Stomach (tissue), 4 donors: ENCODE results near the gene ZNF652.

Source experiments
- EP300 ChIP-seq: sonication (generic); formaldehyde crosslinking; IDR thresholded peaks from one replicate; pipeline ENCODE4 v1.6.1; 2017; ENCODE audit warnings: antibody characterized with exemption
- POLR2A ChIP-seq, 4 donors: fragments of 450-650 bp; IDR thresholded peaks; one replicate each; pipeline ENCODE4 v1.6.1; 2016; ENCODE audit warnings: antibody characterized with exemption in 4 of 4, control low read depth in 2 of 4, mild to moderate bottlenecking in 1 of 4, moderate library complexity in 1 of 4
- POLR2AphosphoS5 ChIP-seq, 3 donors: sonication (generic); formaldehyde crosslinking; IDR thresholded peaks; one replicate each; pipeline ENCODE4 v1.6.1; 2016; ENCODE audit warnings: antibody characterized with exemption in 3 of 3
- TF ChIP-seq, protein P1 (sequence below), 7 experiments: fragments of 450-650 bp in 4 of 7; fragments of 200-600 bp in 3 of 7; sonication (generic) in 3 of 7; IDR thresholded peaks; one replicate each; pipeline ENCODE4 v1.5.1; 2016 to 2019; ENCODE audit warnings: antibody characterized with exemption in 7 of 7, control low read depth in 2 of 7, mild to moderate bottlenecking in 1 of 7

GRCh38 chr17:49278076-49278475 lies 84.0 kb downstream of the ZNF652 start:
- TF ChIP-seq POLR2A (IDR thresholded peaks at IDR 0.05) (no peak), EP300 (no peak), POLR2AphosphoS5 (IDR thresholded peaks at IDR 0.05) (no peak)
- TF ChIP-seq, protein P1, sequence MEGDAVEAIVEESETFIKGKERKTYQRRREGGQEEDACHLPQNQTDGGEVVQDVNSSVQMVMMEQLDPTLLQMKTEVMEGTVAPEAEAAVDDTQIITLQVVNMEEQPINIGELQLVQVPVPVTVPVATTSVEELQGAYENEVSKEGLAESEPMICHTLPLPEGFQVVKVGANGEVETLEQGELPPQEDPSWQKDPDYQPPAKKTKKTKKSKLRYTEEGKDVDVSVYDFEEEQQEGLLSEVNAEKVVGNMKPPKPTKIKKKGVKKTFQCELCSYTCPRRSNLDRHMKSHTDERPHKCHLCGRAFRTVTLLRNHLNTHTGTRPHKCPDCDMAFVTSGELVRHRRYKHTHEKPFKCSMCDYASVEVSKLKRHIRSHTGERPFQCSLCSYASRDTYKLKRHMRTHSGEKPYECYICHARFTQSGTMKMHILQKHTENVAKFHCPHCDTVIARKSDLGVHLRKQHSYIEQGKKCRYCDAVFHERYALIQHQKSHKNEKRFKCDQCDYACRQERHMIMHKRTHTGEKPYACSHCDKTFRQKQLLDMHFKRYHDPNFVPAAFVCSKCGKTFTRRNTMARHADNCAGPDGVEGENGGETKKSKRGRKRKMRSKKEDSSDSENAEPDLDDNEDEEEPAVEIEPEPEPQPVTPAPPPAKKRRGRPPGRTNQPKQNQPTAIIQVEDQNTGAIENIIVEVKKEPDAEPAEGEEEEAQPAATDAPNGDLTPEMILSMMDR (IDR thresholded peaks at IDR 0.05) = no peak
